DND-41 (cell line): ENCODE data around the gene EN1.

Source experiments
- ATAC-seq: fragments of 200-7000 bp; cut with Tn5 transposase; 3 replicates; pipeline ENCODE4 v1.9.1; 2021; ENCODE audit warnings: low read depth; ENCODE audit not compliant: insufficient read depth
- DNase-seq: peaks from one replicate; pipeline ENCODE4 v3.0.0-alpha.2; 2020
- H2AFZ ChIP-seq: 2 replicates; pipeline ENCODE4 v1.6.0; 2012; ENCODE audit warnings: low read depth, low read length
- H3K27ac ChIP-seq: 2 replicates; pipeline ENCODE4 v1.5.1; 2012; ENCODE audit warnings: low read length, inconsistent platforms
- H3K27me3 ChIP-seq: fragments of 200-600 bp; sonication (generic); 2 replicates; pipeline ENCODE4 v1.6.0; 2012; ENCODE audit warnings: low read length, mild to moderate bottlenecking, inconsistent platforms; ENCODE audit not compliant: insufficient read depth, poor library complexity
- H3K36me3 ChIP-seq: 2 replicates; pipeline ENCODE4 v1.5.1; 2012; ENCODE audit warnings: low read length, inconsistent platforms; ENCODE audit not compliant: insufficient read depth
- H3K4me1 ChIP-seq: 2 replicates; pipeline ENCODE4 v1.5.1; 2012; ENCODE audit warnings: mild to moderate bottlenecking, low read length; ENCODE audit not compliant: insufficient read depth
- H3K4me2 ChIP-seq: 2 replicates; pipeline ENCODE4 v1.6.0; 2012; ENCODE audit warnings: mild to moderate bottlenecking, moderate library complexity, low read length, inconsistent platforms; ENCODE audit not compliant: insufficient read depth
- H3K4me3 ChIP-seq, 2 experiments: fragments of 200-600 bp in 1 of 2; shearing (Covaris generic) in 1 of 2; 2 replicates each; pipeline ENCODE4 v1.5.1; 2012 to 2016; ENCODE audit warnings: inconsistent platforms in 2 of 2, low read length in 2 of 2, mild to moderate bottlenecking in 2 of 2, low read depth in 1 of 2, moderate library complexity in 1 of 2
- H3K79me2 ChIP-seq: 2 replicates; pipeline ENCODE4 v1.6.0; 2012; ENCODE audit warnings: low read length, inconsistent platforms; ENCODE audit not compliant: insufficient read depth
- H3K9ac ChIP-seq: 2 replicates; pipeline ENCODE4 v1.6.0; 2012; ENCODE audit warnings: low read depth, mild to moderate bottlenecking, inconsistent platforms, low read length, moderate library complexity
- H3K9me3 ChIP-seq: 2 replicates; pipeline ENCODE4 v1.5.1; 2012; ENCODE audit warnings: low read length, moderate library complexity, mild to moderate bottlenecking, inconsistent platforms; ENCODE audit not compliant: insufficient read depth, severe bottlenecking
- H4K20me1 ChIP-seq: 2 replicates; pipeline ENCODE4 v1.6.0; 2012; ENCODE audit warnings: low read length; ENCODE audit not compliant: insufficient read depth
- CTCF ChIP-seq: IDR thresholded peaks from 2 replicates; pipeline ENCODE4 v1.5.1; 2012; ENCODE audit warnings: borderline replicate concordance, low read length, moderate library complexity, mild to moderate bottlenecking; ENCODE audit not compliant: poor library complexity, severe bottlenecking; ENCODE audit errors: extremely low read depth
- EZH2 ChIP-seq: IDR thresholded peaks from 3 replicates; pipeline ENCODE4 v1.6.1; 2012; ENCODE audit warnings: borderline replicate concordance, low read depth, mild to moderate bottlenecking, moderate library complexity, low read length, inconsistent platforms; ENCODE audit not compliant: severe bottlenecking

EN1 gene

GRCh38 chr2:118858485-118859156 is 11.2 kb upstream of the EN1 start:
- DNase-seq (no peak), ATAC-seq (no peak)
- no peak overlapping the region for H3K27ac ChIP-seq
- H3K9ac ChIP-seq, result no peak overlapping the region
- peaks cover 4% of the 10 kb centered on the region for H3K27me3 ChIP-seq
- H3K4me1 ChIP-seq, result no peaks in the 10 kb centered on the region
- TF ChIP-seq EZH2, result no peak
- TF ChIP-seq CTCF, result no peak
- no peaks in the 10 kb centered on the region for H3K79me2 ChIP-seq
- no peaks in the 10 kb centered on the region for H3K36me3 ChIP-seq
- H3K4me3 ChIP-seq, result no peak overlapping the region
- no peak overlapping the region for H3K4me2 ChIP-seq
- H2AFZ ChIP-seq, result no peak overlapping the region
- H3K9me3 ChIP-seq, result peaks cover 3% of the 10 kb centered on the region
- no peaks in the 10 kb centered on the region; the same call in 1 of the 2 replicates for H4K20me1 ChIP-seq

GRCh38 chr2:118857677-118858484 is 10.4 kb upstream of the EN1 start:
- no peaks in the 10 kb centered on the region for H3K79me2 ChIP-seq
- no peak overlapping the region for H3K9ac ChIP-seq
- no peaks in the 10 kb centered on the region; the same call in 1 of the 2 replicates for H4K20me1 ChIP-seq
- H3K4me2 ChIP-seq, result no peak overlapping the region
- H3K27me3 ChIP-seq, result peaks cover 4% of the 10 kb centered on the region
- H3K4me1 ChIP-seq, result no peaks in the 10 kb centered on the region
- no peak overlapping the region for H3K27ac ChIP-seq
- no peaks in the 10 kb centered on the region for H3K36me3 ChIP-seq
- H3K9me3 ChIP-seq, result peaks cover 3% of the 10 kb centered on the region
- H3K4me3 ChIP-seq, result no peak overlapping the region
- ATAC-seq, result no peak
- H2AFZ ChIP-seq, result no peak overlapping the region
- TF ChIP-seq CTCF, result no peak
- TF ChIP-seq EZH2, result no peak
- no peak for DNase-seq

- no peak overlapping the region for H3K4me3 ChIP-seq
- ATAC-seq (no peak), DNase-seq (no peak)
- no peaks in the 10 kb centered on the region for H3K4me1 ChIP-seq
- TF ChIP-seq EZH2 (no peak), CTCF (no peak)
- no peak overlapping the region for H3K27ac ChIP-seq
- no peaks in the 10 kb centered on the region for H3K27me3 ChIP-seq
- peaks cover 3% of the 10 kb centered on the region for H3K9me3 ChIP-seq
- no peak overlapping the region for H3K9ac ChIP-seq
- no peak overlapping the region for H2AFZ ChIP-seq
- H3K36me3 ChIP-seq, result no peaks in the 10 kb centered on the region
- no peak overlapping the region for H3K4me2 ChIP-seq
- no peaks in the 10 kb centered on the region; the same call in 1 of the 2 replicates for H4K20me1 ChIP-seq
- H3K79me2 ChIP-seq, result no peaks in the 10 kb centered on the region
Measured at GRCh38 chr2:118856978-118857676, 9.7 kb upstream of the EN1 start.
